PFSK-1 (cell line): ENCODE results near the gene CTNND2.

Experiments used
- FOXP2 ChIP-seq: optimal IDR thresholded peaks from 2 replicates; pipeline ENCODE3; 2011; ENCODE audit warnings: borderline replicate concordance, control low read depth, inconsistent platforms; ENCODE audit not compliant: insufficient read depth; ENCODE audit errors: extremely low read length, extremely low read depth
- POLR2AphosphoS5 ChIP-seq: IDR thresholded peaks from 2 replicates; pipeline ENCODE4 v1.6.1; 2012; ENCODE audit warnings: low read depth, mild to moderate bottlenecking, control low read depth, low read length, moderate library complexity
- SIN3A ChIP-seq: IDR thresholded peaks from 2 replicates; pipeline ENCODE4 v1.6.1; 2012; ENCODE audit warnings: mild to moderate bottlenecking, low read length, moderate library complexity, borderline replicate concordance; ENCODE audit not compliant: insufficient read depth
- TAF1 ChIP-seq: IDR thresholded peaks from 2 replicates; pipeline ENCODE4 v1.6.1; 2012; ENCODE audit warnings: low read length, control low read depth, borderline replicate concordance; ENCODE audit not compliant: insufficient read depth
- TF ChIP-seq, protein P1 (sequence below), 2 experiments: IDR thresholded peaks; 2 replicates each; pipeline versions ENCODE4 v1.6.1 to v1.8.0; 2011 to 2012; ENCODE audit warnings: low read depth in 2 of 2, low read length in 2 of 2, control low read depth in 1 of 2, inconsistent platforms in 1 of 2, mild to moderate bottlenecking in 1 of 2, moderate library complexity in 1 of 2; ENCODE audit not compliant: insufficient read depth in 1 of 2

The CTNND2 gene

DNA sequence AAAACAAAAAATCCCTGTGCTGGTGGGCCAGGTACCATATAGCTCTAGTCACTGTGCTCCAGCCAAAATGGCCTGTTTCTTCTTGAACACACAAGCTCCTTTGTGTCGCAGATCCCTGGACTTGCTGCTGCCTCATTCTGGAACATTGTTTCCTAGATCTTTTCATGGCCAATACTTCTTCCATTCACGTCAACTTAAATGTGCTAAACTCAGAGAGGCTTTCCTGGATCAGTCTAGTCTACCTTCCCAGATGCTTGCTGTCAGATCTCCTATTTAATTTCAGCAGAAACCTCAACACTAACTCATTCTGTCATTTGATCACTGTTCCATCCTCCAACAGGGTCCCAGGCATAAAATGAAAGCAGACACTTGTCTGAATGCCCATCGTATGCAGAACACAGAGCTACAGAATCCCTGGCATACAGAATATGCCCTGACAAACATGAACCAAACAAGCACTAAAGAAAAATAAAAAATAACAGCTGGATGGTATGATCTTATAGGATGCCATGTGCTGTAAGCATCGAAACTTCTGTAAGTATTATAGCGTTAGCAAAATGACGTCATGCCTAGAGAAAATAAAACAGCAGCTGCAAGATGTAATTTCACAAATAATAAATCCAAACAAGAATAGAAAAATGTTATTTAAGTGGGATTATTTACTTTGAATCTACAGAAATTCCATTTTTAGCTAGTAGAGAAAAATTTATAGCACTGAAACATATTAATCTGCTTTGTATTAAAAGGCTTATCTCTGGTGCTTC lies 739.5 kb downstream of the CTNND2 start:
- TF ChIP-seq, protein P1, sequence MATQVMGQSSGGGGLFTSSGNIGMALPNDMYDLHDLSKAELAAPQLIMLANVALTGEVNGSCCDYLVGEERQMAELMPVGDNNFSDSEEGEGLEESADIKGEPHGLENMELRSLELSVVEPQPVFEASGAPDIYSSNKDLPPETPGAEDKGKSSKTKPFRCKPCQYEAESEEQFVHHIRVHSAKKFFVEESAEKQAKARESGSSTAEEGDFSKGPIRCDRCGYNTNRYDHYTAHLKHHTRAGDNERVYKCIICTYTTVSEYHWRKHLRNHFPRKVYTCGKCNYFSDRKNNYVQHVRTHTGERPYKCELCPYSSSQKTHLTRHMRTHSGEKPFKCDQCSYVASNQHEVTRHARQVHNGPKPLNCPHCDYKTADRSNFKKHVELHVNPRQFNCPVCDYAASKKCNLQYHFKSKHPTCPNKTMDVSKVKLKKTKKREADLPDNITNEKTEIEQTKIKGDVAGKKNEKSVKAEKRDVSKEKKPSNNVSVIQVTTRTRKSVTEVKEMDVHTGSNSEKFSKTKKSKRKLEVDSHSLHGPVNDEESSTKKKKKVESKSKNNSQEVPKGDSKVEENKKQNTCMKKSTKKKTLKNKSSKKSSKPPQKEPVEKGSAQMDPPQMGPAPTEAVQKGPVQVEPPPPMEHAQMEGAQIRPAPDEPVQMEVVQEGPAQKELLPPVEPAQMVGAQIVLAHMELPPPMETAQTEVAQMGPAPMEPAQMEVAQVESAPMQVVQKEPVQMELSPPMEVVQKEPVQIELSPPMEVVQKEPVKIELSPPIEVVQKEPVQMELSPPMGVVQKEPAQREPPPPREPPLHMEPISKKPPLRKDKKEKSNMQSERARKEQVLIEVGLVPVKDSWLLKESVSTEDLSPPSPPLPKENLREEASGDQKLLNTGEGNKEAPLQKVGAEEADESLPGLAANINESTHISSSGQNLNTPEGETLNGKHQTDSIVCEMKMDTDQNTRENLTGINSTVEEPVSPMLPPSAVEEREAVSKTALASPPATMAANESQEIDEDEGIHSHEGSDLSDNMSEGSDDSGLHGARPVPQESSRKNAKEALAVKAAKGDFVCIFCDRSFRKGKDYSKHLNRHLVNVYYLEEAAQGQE (IDR thresholded peaks at IDR 0.05; ENCODE audit: insufficient read depth in 1 of 2, low read depth in 2 of 2, low read length in 2 of 2), result no peak
- TF ChIP-seq POLR2AphosphoS5 (no peak), TAF1 (no peak), SIN3A (no peak), FOXP2 (no peak)

DNA sequence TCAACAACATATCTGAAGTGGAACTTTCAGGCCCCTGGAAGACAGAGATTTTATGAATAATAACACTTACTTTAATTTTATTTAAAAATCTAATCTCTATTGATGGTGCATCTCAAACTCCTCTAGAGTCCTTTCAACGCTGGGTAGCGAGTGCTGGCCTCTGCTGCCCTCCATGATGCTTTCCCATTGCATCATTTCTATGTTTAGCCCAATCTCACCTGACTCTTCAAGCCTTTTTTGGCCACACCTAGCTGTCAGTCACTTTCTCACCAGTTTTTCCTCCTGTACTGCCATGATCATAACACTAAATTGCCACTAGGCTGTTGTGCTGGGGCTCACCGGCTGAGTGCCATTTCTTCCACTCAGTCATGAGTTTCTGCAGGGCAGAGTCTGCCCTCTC lies 747.1 kb downstream of the CTNND2 start:
- TF ChIP-seq TAF1 (no peak), POLR2AphosphoS5 (no peak), SIN3A (no peak), FOXP2 (no peak)
- TF ChIP-seq, protein P1 (IDR thresholded peaks at IDR 0.05; ENCODE audit: insufficient read depth in 1 of 2, low read depth in 2 of 2, low read length in 2 of 2), result no peak

DNA sequence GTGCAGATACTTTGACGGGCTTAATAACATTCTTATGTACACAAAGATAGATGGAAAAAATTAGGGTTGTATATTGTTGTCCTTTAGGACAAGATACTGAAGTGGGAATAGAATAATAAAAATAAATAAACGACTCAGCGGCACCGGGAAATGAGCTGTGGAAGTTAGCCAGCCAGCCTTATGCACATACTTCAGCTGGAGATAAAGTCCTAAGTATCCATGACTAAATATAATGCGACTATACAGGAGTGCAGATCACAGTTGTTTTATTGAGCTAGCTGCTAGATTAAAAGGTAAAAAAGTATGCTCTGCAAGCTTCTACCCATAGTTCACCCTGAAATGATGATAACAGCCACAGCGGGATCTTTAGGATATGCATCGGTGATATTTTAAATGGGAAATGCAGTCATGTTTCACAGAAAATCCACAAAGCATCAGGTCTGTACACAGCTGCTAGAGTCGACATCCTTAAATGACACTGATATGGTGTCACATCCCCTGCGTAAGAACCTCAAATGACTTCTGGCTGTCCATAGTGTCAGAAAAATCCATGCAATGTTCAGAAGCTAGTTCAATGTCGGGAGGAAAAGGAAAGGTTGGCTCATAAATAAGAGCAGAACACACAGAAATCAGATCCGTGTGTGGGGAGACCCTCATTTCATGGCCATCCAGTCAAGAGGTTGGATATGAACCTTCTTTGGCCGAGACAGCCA lies 750.4 kb downstream of the CTNND2 start:
- TF ChIP-seq SIN3A, result no peak
- TF ChIP-seq POLR2AphosphoS5, result no peak
- no peak for TF ChIP-seq FOXP2
- TF ChIP-seq, protein P1 (IDR thresholded peaks at IDR 0.05; ENCODE audit: insufficient read depth in 1 of 2, low read depth in 2 of 2, low read length in 2 of 2), result no peak
- no peak for TF ChIP-seq TAF1

DNA sequence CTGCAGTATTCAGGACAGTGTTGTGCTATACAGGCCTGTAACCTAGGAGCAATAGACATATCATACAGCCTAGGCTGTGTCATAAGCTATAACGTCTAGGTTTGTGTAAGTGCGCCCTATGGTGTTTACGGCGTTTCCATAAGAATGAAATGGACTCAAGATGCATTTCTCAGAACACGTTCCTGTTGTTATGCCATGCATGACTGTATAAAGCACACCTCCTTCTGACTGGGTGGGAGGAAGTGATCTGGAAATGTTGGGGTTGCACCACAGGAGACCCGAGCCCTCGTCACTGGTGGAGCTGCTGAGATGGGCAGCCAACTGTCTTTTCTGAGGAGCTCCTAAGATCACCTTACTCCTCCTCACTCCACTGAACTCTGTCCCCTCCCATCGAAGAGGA lies 751.9 kb downstream of the CTNND2 start:
- no peak for TF ChIP-seq SIN3A
- TF ChIP-seq TAF1, result no peak
- TF ChIP-seq POLR2AphosphoS5, result no peak
- TF ChIP-seq, protein P1 (IDR thresholded peaks at IDR 0.05; ENCODE audit: insufficient read depth in 1 of 2, low read depth in 2 of 2, low read length in 2 of 2), result no peak
